HCT116 (cell line): ENCODE measurements around the gene RBMS1. TPM values are rescaled to one million over a fixed set of nuclear protein-coding genes. Genes with fewer than 3 reads are reported as not detected.

Experiments
- ATAC-seq: fragments of 200-7000 bp; cut with Tn5 transposase; 2 replicates; pipeline ENCODE4 v1.9.1; 2020; ENCODE audit warnings: mild to moderate bottlenecking, moderate library complexity
- BruUV-seq: library from RNA; stranded (reverse); fragments of 400-500 nt; replicated peaks from 2 replicates; lab custom pipeline; 2021; lab: Mats Ljungman, UMichigan
- CTCF ChIA-PET: fragments of 300-600 bp; sonication (Branson Sonifier 250); formaldehyde crosslinking; loops from one replicate; lab custom pipeline; 2021; ENCODE audit warnings: antibody characterized with exemption; lab: Charles Lee
- POLR2A ChIA-PET: fragments of 300-600, 350-600 bp; sonication (Branson Sonifier 250); formaldehyde crosslinking; loops from one replicate; lab custom pipeline; 2021; ENCODE audit warnings: antibody characterized with exemption; lab: Charles Lee
- RAD21 ChIA-PET, 2 experiments: fragments of 300-600 bp; sonication (Branson Sonifier 250); formaldehyde crosslinking; loops; one replicate each; lab custom pipeline; 2023; ENCODE audit warnings: low total read pairs in 2 of 2; ENCODE audit not compliant: uncharacterized antibody in 2 of 2, unreplicated experiment in 2 of 2, low non-redundant PET in 1 of 2; lab: Charles Lee
- DNase-seq: peaks from one replicate; pipeline ENCODE4 v3.0.0-alpha.2; 2010; ENCODE audit warnings: low read depth, low spot score
- H2AFZ ChIP-seq: fragments of 200-600 bp; shearing (Covaris generic), sonication (generic); 2 replicates; pipeline ENCODE4 v1.6.1; 2017; ENCODE audit warnings: low read depth, mixed run types, mixed read lengths, antibody characterized with exemption, low read length; ENCODE audit not compliant: poor library complexity, severe bottlenecking
- H3K27ac ChIP-seq: 2 replicates; pipeline ENCODE4 v1.5.1; 2012; ENCODE audit warnings: low read depth, low read length
- H3K27me3 ChIP-seq: fragments of 200-600 bp; sonication (generic); 2 replicates; pipeline ENCODE4 v1.6.1; 2016; ENCODE audit warnings: mixed run types, low read length, mixed read lengths; ENCODE audit not compliant: insufficient read depth
- H3K36me3 ChIP-seq, 2 experiments: fragments of 200-500 bp in 1 of 2; fragments of 200-600 bp in 1 of 2; sonication (Bioruptor generic) in 1 of 2; sonication (generic) in 1 of 2; 2 replicates each; pipeline versions ENCODE4 v1.5.1 to v1.6.1; 2014 to 2016; ENCODE audit warnings: low read length in 2 of 2, inconsistent platforms in 1 of 2, mixed read lengths in 1 of 2, mixed run types in 1 of 2; ENCODE audit not compliant: insufficient read depth in 2 of 2, control insufficient read depth in 1 of 2
- H3K4me1 ChIP-seq, 2 experiments: fragments of 200-600 bp in 1 of 2; sonication (generic) in 1 of 2; 2 replicates each; pipeline versions ENCODE4 v1.5.1 to v1.6.1; 2012 to 2017; ENCODE audit warnings: low read length in 2 of 2, inconsistent platforms in 1 of 2, mild to moderate bottlenecking in 1 of 2, mixed read lengths in 1 of 2, mixed run types in 1 of 2, moderate library complexity in 1 of 2; ENCODE audit not compliant: insufficient read depth in 2 of 2, control insufficient read depth in 1 of 2
- H3K4me2 ChIP-seq: fragments of 200-600 bp; sonication (generic); 2 replicates; pipeline ENCODE4 v1.6.1; 2017; ENCODE audit warnings: mixed run types, low read length, mixed read lengths
- H3K4me3 ChIP-seq, 2 experiments: fragments of 200-600 bp in 1 of 2; sonication (generic) in 1 of 2; replicated peaks in 1 of 2; 2 replicates each; pipeline ENCODE4 v1.5.1; 2011 to 2016; ENCODE audit warnings: low read length in 2 of 2, control low read depth in 1 of 2, low read depth in 1 of 2, mild to moderate bottlenecking in 1 of 2, mixed read lengths in 1 of 2, mixed run types in 1 of 2
- H3K79me2 ChIP-seq: fragments of 200-600 bp; sonication (generic); 2 replicates; pipeline ENCODE4 v1.6.1; 2017; ENCODE audit warnings: mild to moderate bottlenecking, mixed run types, low read length, moderate library complexity, mixed read lengths; ENCODE audit not compliant: insufficient read depth
- H3K9ac ChIP-seq: fragments of 200-600 bp; sonication (generic); 2 replicates; pipeline ENCODE4 v1.6.1; 2016; ENCODE audit warnings: low read length, mixed read lengths
- H3K9me2 ChIP-seq: fragments of 200-600 bp; sonication (generic), shearing (Covaris generic); 2 replicates; pipeline ENCODE4 v1.6.1; 2017; ENCODE audit warnings: mixed run types, mild to moderate bottlenecking, moderate library complexity; ENCODE audit not compliant: insufficient read depth
- H3K9me3 ChIP-seq, 2 experiments: fragments of 200-500 bp in 1 of 2; fragments of 200-600 bp in 1 of 2; sonication (Bioruptor generic) in 1 of 2; sonication (generic) in 1 of 2; 2 replicates each; pipeline ENCODE4 v1.6.1; 2014 to 2017; ENCODE audit warnings: low read length in 2 of 2, mixed read lengths in 2 of 2, inconsistent platforms in 1 of 2, low read depth in 1 of 2, mild to moderate bottlenecking in 1 of 2, mixed run types in 1 of 2, moderate library complexity in 1 of 2; ENCODE audit not compliant: control insufficient read depth in 1 of 2, insufficient read depth in 1 of 2
- H4K20me1 ChIP-seq: fragments of 200-600 bp; sonication (generic), shearing (Covaris generic); 2 replicates; pipeline ENCODE4 v1.6.1; 2017; ENCODE audit warnings: mixed run types, mild to moderate bottlenecking, moderate library complexity; ENCODE audit not compliant: insufficient read depth
- CBX3 ChIP-seq: IDR thresholded peaks from 2 replicates; pipeline ENCODE4 v1.6.1; 2012; ENCODE audit warnings: low read depth
- CEBPB ChIP-seq: IDR thresholded peaks from 2 replicates; pipeline ENCODE4 v1.6.1; 2012; ENCODE audit warnings: low read depth
- CTCF ChIP-seq, 3 experiments: fragments of 200-600 bp in 1 of 3; sonication (generic) in 1 of 3; IDR thresholded peaks in 2 of 3; conservative IDR thresholded peaks in 1 of 3; 2 replicates each; pipeline ENCODE4 v1.5.1; 2012 to 2017; ENCODE audit warnings: low read depth in 2 of 3, low read length in 2 of 3, antibody characterized with exemption in 1 of 3, borderline replicate concordance in 1 of 3, control low read depth in 1 of 3, mild to moderate bottlenecking in 1 of 3, mixed read lengths in 1 of 3, mixed run types in 1 of 3, moderate library complexity in 1 of 3; ENCODE audit not compliant: insufficient read depth in 1 of 3
- EGR1 ChIP-seq: IDR thresholded peaks from 2 replicates; pipeline ENCODE4 v1.6.1; 2012; ENCODE audit warnings: low read depth
- ELF1 ChIP-seq: IDR thresholded peaks from 2 replicates; pipeline ENCODE4 v1.6.1; 2012; ENCODE audit warnings: low read depth, borderline replicate concordance
- EZH2 ChIP-seq: fragments of 200-600 bp; sonication (generic); IDR thresholded peaks from 2 replicates; pipeline ENCODE4 v1.6.1; 2017; ENCODE audit warnings: antibody characterized with exemption, mixed run types
- JUND ChIP-seq: IDR thresholded peaks from 2 replicates; pipeline ENCODE4 v1.6.1; 2012
- MAX ChIP-seq: IDR thresholded peaks from 2 replicates; pipeline ENCODE4 v1.6.1; 2012
- POLR2A ChIP-seq: IDR thresholded peaks from 2 replicates; pipeline ENCODE4 v1.7.0; 2011; ENCODE audit warnings: borderline replicate concordance; ENCODE audit not compliant: insufficient read depth, insufficient read length; ENCODE audit errors: extremely low read depth
- RAD21 ChIP-seq: IDR thresholded peaks from 2 replicates; pipeline ENCODE4 v1.6.1; 2012; ENCODE audit warnings: low read depth, mild to moderate bottlenecking
- SP1 ChIP-seq: IDR thresholded peaks from 2 replicates; pipeline ENCODE4 v1.6.1; 2012; ENCODE audit warnings: low read depth
- TCF7L2 ChIP-seq: IDR thresholded peaks from 2 replicates; pipeline ENCODE4 v1.7.0; 2011; ENCODE audit warnings: borderline replicate concordance, inconsistent platforms; ENCODE audit not compliant: insufficient read depth, insufficient read length; ENCODE audit errors: extremely low read depth
- ZNF274 ChIP-seq: fragments of 200-500 bp; sonication (Bioruptor generic); IDR thresholded peaks from 2 replicates; pipeline ENCODE4 v1.6.1; 2014; ENCODE audit warnings: mild to moderate bottlenecking, low read depth, low read length, inconsistent platforms
- intact Hi-C: fragments of 100-400 bp; cut with micrococcal nuclease; formaldehyde crosslinking; loops from 2 replicates; pipeline ENCODE4 v1.10.0; 2022
- total RNA-seq: library from RNA; stranded (reverse); gene quantifications from one replicate; pipeline ENCODE4 v1.2.1, GENCODE V29; 2021; ENCODE audit not compliant: unreplicated experiment
- TF ChIP-seq, protein P1 (sequence below): IDR thresholded peaks from 2 replicates; pipeline ENCODE4 v1.6.1; 2012; ENCODE audit warnings: low read depth
- TF ChIP-seq, protein P2 (sequence below): IDR thresholded peaks from 2 replicates; pipeline ENCODE4 v1.6.1; 2012

Gene RBMS1
- total RNA-seq, 1 experiment from 2014 or later: 17.6 TPM

DNA sequence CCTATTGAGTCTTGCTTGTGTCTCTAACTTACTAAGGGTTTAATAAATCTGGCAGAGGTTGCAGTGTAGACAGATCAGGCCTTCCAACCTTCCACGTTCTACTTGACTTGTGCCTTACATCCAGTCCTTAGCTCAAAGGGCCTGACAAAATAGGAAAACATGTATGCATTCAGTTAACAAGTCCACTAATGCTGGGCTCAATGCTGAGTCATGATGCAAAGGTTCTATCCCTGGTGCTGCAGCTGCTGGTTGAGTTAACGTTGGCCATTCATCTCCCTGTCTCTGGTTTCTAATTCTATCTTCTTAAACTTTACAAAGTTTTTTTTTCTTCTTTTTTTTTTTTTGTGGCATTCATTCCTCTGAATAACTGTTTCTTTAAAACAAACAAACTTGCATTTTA lies 247.3 kb downstream of the RBMS1 start:
- Histone ChIP-seq H3K9me3 (no peaks in the 10 kb centered on the region), H3K27me3 (no peaks in the 10 kb centered on the region), H3K4me1 (peaks cover 13% of the 10 kb centered on the region in 2 experiments), H3K9me2 (no peaks in the 10 kb centered on the region), H2AFZ (no peak overlapping the region), H3K9ac (no peak overlapping the region), H4K20me1 (no peaks in the 10 kb centered on the region), H3K4me3 (no peak overlapping the region), H3K79me2 (no peaks in the 10 kb centered on the region), H3K36me3 (no peaks in the 10 kb centered on the region), H3K27ac (no peak overlapping the region), H3K4me2 (no peak overlapping the region)
- ChIA-PET RAD21 (no interaction called here), CTCF (no interaction called here), POLR2A (no interaction called here)
- intact Hi-C loops: no loop called here
- DNase-seq (no peak), ATAC-seq (no peak)
- no TSS peak for BruUV-seq
- no peak for TF ChIP-seq POLR2A
- TF ChIP-seq CTCF (IDR thresholded peaks at IDR 0.05 in 2 of 3, conservative IDR thresholded peaks at IDR 0.05 in 1 of 3; ENCODE audit: borderline replicate concordance in 1 of 3, insufficient read depth in 1 of 3, low read depth in 2 of 3, low read length in 2 of 3): no peak
- TF ChIP-seq CBX3: no peak
- no peak for TF ChIP-seq MAX
- no peak for TF ChIP-seq RAD21
- no peak for TF ChIP-seq ZNF274
- TF ChIP-seq JUND: no peak
- no peak for TF ChIP-seq TCF7L2
- no peak for TF ChIP-seq CEBPB
- no peak for TF ChIP-seq SP1
- TF ChIP-seq, protein P1, sequence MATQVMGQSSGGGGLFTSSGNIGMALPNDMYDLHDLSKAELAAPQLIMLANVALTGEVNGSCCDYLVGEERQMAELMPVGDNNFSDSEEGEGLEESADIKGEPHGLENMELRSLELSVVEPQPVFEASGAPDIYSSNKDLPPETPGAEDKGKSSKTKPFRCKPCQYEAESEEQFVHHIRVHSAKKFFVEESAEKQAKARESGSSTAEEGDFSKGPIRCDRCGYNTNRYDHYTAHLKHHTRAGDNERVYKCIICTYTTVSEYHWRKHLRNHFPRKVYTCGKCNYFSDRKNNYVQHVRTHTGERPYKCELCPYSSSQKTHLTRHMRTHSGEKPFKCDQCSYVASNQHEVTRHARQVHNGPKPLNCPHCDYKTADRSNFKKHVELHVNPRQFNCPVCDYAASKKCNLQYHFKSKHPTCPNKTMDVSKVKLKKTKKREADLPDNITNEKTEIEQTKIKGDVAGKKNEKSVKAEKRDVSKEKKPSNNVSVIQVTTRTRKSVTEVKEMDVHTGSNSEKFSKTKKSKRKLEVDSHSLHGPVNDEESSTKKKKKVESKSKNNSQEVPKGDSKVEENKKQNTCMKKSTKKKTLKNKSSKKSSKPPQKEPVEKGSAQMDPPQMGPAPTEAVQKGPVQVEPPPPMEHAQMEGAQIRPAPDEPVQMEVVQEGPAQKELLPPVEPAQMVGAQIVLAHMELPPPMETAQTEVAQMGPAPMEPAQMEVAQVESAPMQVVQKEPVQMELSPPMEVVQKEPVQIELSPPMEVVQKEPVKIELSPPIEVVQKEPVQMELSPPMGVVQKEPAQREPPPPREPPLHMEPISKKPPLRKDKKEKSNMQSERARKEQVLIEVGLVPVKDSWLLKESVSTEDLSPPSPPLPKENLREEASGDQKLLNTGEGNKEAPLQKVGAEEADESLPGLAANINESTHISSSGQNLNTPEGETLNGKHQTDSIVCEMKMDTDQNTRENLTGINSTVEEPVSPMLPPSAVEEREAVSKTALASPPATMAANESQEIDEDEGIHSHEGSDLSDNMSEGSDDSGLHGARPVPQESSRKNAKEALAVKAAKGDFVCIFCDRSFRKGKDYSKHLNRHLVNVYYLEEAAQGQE: no peak
- no peak for TF ChIP-seq EGR1
- no peak for TF ChIP-seq ELF1
- TF ChIP-seq, protein P2, sequence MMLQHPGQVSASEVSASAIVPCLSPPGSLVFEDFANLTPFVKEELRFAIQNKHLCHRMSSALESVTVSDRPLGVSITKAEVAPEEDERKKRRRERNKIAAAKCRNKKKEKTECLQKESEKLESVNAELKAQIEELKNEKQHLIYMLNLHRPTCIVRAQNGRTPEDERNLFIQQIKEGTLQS: no peak
- TF ChIP-seq EZH2: no peak
